NCI-H526 treated with DMSO at 0.1 percent for 48 hours (cell line): ENCODE measurements around the gene CCDC24.
A peak's percentile ranks its signal among the peaks of the same experiment; 100 is the strongest.

Experiments used
- DNase-seq: peaks from one replicate; lab custom pipeline; 2025; lab: John Stamatoyannopoulos, UW

Gene CCDC24

GRCh38 chr1:43980255-43981134, 10.9 kb upstream of the CCDC24 start:
- peak; percentile 24 for DNase-seq

- peak; percentile 40 for DNase-seq
Measured at GRCh38 chr1:43981135-43981491, 10.3 kb upstream of the CCDC24 start.

- DNase-seq, result no peak
Measured at GRCh38 chr1:43981636-43982035, 9.8 kb upstream of the CCDC24 start.

- DNase-seq, result no peak
Measured at GRCh38 chr1:43982241-43982640, 9.2 kb upstream of the CCDC24 start.

GRCh38 chr1:43982808-43983207, 8.6 kb upstream of the CCDC24 start:
- DNase-seq, result no peak

GRCh38 chr1:43983253-43983899, 8.0 kb upstream of the CCDC24 start:
- no peak for DNase-seq

GRCh38 chr1:43984855-43985254, 6.5 kb upstream of the CCDC24 start:
- no peak for DNase-seq

- DNase-seq, result no peak
Measured at GRCh38 chr1:43985984-43986595, 5.3 kb upstream of the CCDC24 start.

- no peak for DNase-seq
Measured at GRCh38 chr1:43986712-43987111, 4.7 kb upstream of the CCDC24 start.

- no peak for DNase-seq
Measured at GRCh38 chr1:43987159-43987902, 4.1 kb upstream of the CCDC24 start.

- DNase-seq, result no peak
Measured at GRCh38 chr1:43990271-43991199, 864 bp upstream of the CCDC24 start.

GRCh38 chr1:43991200-43991475, 261 bp upstream of the CCDC24 start:
- no peak for DNase-seq

- DNase-seq, result peak; percentile 17
Measured at GRCh38 chr1:43992232-43992995, 1.0 kb downstream of the CCDC24 start.

GRCh38 chr1:43993206-43993914, 2.0 kb downstream of the CCDC24 start:
- no peak for DNase-seq

- DNase-seq, result no peak
Measured at GRCh38 chr1:43994071-43994470, 2.7 kb downstream of the CCDC24 start.

- DNase-seq, result peak; percentile 44
Measured at GRCh38 chr1:43994794-43995790, 3.7 kb downstream of the CCDC24 start.

- no peak for DNase-seq
Measured at GRCh38 chr1:43995984-43996732, 4.8 kb downstream of the CCDC24 start.

- DNase-seq, result no peak
Measured at GRCh38 chr1:43996733-43997115, 5.3 kb downstream of the CCDC24 start.
